Mucosa of descending colon (tissue), 3 donors: ENCODE results near the gene MYH9. TPM values are rescaled to one million over a fixed set of nuclear protein-coding genes. Genes with fewer than 3 reads are reported as not detected.

Source experiments
- ATAC-seq: fragments of 200-7000 bp; cut with Tn5 transposase; one replicate; pipeline ENCODE4 v1.9.1; 2020; ENCODE audit warnings: mild to moderate bottlenecking, moderate library complexity
- DNase-seq, 3 donors: peaks; one replicate each; pipeline ENCODE4 v3.0.0-alpha.2; 2020
- H3K36me3 ChIP-seq: fragments of 200-600 bp; one replicate; pipeline ENCODE4 v1.8.0; 2021; ENCODE audit warnings: low read depth, mild to moderate bottlenecking
- H3K4me1 ChIP-seq: fragments of 200-600 bp; one replicate; pipeline ENCODE4 v1.8.0; 2021; ENCODE audit warnings: low read depth, mild to moderate bottlenecking
- H3K4me3 ChIP-seq: fragments of 200-600 bp; one replicate; pipeline ENCODE4 v1.8.0; 2021; ENCODE audit warnings: mild to moderate bottlenecking
- H3K9me3 ChIP-seq: fragments of 200-600 bp; one replicate; pipeline ENCODE4 v1.8.0; 2021; ENCODE audit warnings: mild to moderate bottlenecking
- CTCF ChIP-seq: fragments of 200-600 bp; IDR thresholded peaks from one replicate; pipeline ENCODE4 v1.8.0; 2022; ENCODE audit warnings: antibody characterized with exemption, mild to moderate bottlenecking
- intact Hi-C, 2 donors: fragments of 100-400 bp; cut with DNase I in 1 of 2; cut with micrococcal nuclease in 1 of 2; formaldehyde crosslinking; loops; one replicate each; pipeline versions ENCODE4 v1.11.0 to v1.11.1; 2022; cut with DNase I, micrococcal nuclease
- total RNA-seq, 3 donors: library from RNA; stranded (reverse); fragmentation: NEBNext Ultra II Directional in 2 of 3; extraction: Animal tissue kit (Norgen Biotek cat#: 25700) in 2 of 3; gene quantifications; one replicate each; pipeline versions ENCODE4 v1.2.1 to v1.2.4, GENCODE V29; 2021 to 2023
- donor health status: DM: no; HTN: no; CAD: no; lungs with moderate emphysema.
- donor health status: DM: no; HTN: no; CAD: no.
- donor health status: DM: no; HTN: yes; CAD: no.

MYH9 gene
- total RNA-seq, 3 donors from 2014 or later, result 501 to 831 (median 599) TPM

- intact Hi-C loops, result no loop called here
- no peak for DNase-seq
- no peak overlapping the region for H3K4me3 ChIP-seq
- no peaks in the 10 kb centered on the region for H3K36me3 ChIP-seq
- ATAC-seq, result no peak
- no peaks in the 10 kb centered on the region for H3K9me3 ChIP-seq
- TF ChIP-seq CTCF, result no peak
- peaks cover 45% of the 10 kb centered on the region for H3K4me1 ChIP-seq
Observed at GRCh38 chr22:36349726-36350125, 38.0 kb downstream of the MYH9 start.

- peaks cover 48% of the 10 kb centered on the region for H3K4me1 ChIP-seq
- H3K36me3 ChIP-seq, result no peaks in the 10 kb centered on the region
- TF ChIP-seq CTCF, result no peak
- no peak overlapping the region for H3K4me3 ChIP-seq
- H3K9me3 ChIP-seq, result no peaks in the 10 kb centered on the region
- no peak for DNase-seq
- ATAC-seq, result no peak
- intact Hi-C loops, result no loop called here
Observed at GRCh38 chr22:36348760-36349159, 39.0 kb downstream of the MYH9 start.

GRCh38 chr22:36347094-36347493, 40.7 kb downstream of the MYH9 start:
- no peaks in the 10 kb centered on the region for H3K9me3 ChIP-seq
- H3K4me1 ChIP-seq, result peaks cover 38% of the 10 kb centered on the region
- no peak overlapping the region for H3K4me3 ChIP-seq
- intact Hi-C loops, result no loop called here
- no peak for TF ChIP-seq CTCF
- peak; percentile 27 for ATAC-seq
- peak in 1 of 3 donors; percentile 40 for DNase-seq
- H3K36me3 ChIP-seq, result no peaks in the 10 kb centered on the region

GRCh38 chr22:36344106-36344827, 43.5 kb downstream of the MYH9 start:
- Histone ChIP-seq H3K36me3 (peaks cover 4% of the 10 kb centered on the region), H3K4me3 (no peak overlapping the region), H3K4me1 (peaks cover 22% of the 10 kb centered on the region), H3K9me3 (no peaks in the 10 kb centered on the region)
- TF ChIP-seq CTCF, result no peak
- DNase-seq (no peak), ATAC-seq (no peak)
- intact Hi-C loops, result no loop called here

GRCh38 chr22:36343720-36344105, 44.1 kb downstream of the MYH9 start:
- H3K4me3 ChIP-seq, result no peak overlapping the region
- DNase-seq (no peak), ATAC-seq (peak; percentile 19)
- H3K4me1 ChIP-seq, result peaks cover 22% of the 10 kb centered on the region
- intact Hi-C loops, result no loop called here
- H3K36me3 ChIP-seq, result peaks cover 4% of the 10 kb centered on the region
- no peak for TF ChIP-seq CTCF
- no peaks in the 10 kb centered on the region for H3K9me3 ChIP-seq
